Stimulated activated naive CD8-positive, alpha-beta T cell treated with anti-CD3 and anti-CD28 coated beads, Interleukin-15, amount 100 ng/mL, for 72 hours (primary cell): ENCODE data around the gene NBPF20.
A peak's percentile ranks its signal among the peaks of the same experiment; 100 is the strongest.
"Not testable (repeated sequence)": the region's sequence is repeated elsewhere in the genome, so short reads cannot be mapped to it uniquely, and the experiment has no call there.

Source experiments
- ATAC-seq: fragments of 150-1000 bp; cut with Tn5 transposase; 2 replicates; pipeline ENCODE4 v1.10.0; 2021; ENCODE audit warnings: mild to moderate bottlenecking, moderate library complexity
- DNase-seq, 2 donors: peaks; one replicate each; pipeline ENCODE4 v3.0.0; 2021 to 2022
- H3K27ac Mint-ChIP-seq, 2 donors: one replicate each; pipeline ENCODE4 v1.8.0; 2022; ENCODE audit warnings: mild to moderate bottlenecking in 2 of 2, mixed read lengths in 2 of 2, moderate library complexity in 2 of 2
- H3K27me3 Mint-ChIP-seq: one replicate; pipeline ENCODE4 v1.8.0; 2022; ENCODE audit warnings: mixed read lengths
- H3K4me1 Mint-ChIP-seq: one replicate; pipeline ENCODE4 v1.8.0; 2022; ENCODE audit warnings: mild to moderate bottlenecking, mixed read lengths
- H3K4me3 Mint-ChIP-seq, 2 donors: one replicate each; pipeline ENCODE4 v1.8.0; 2022; ENCODE audit warnings: mild to moderate bottlenecking in 2 of 2, mixed read lengths in 2 of 2, moderate library complexity in 1 of 2
- H3K9me3 Mint-ChIP-seq, 2 donors: one replicate each; pipeline ENCODE4 v1.8.0; 2022; ENCODE audit warnings: mixed read lengths in 2 of 2

The NBPF20 gene

GRCh38 chr1:145452506-145452905, 27.1 kb upstream of the NBPF20 start:
- not testable (repeated sequence) for DNase-seq, H3K9me3 Mint-ChIP-seq, H3K4me3 Mint-ChIP-seq, H3K4me1 Mint-ChIP-seq, H3K27ac Mint-ChIP-seq
- peak; percentile 46 for ATAC-seq
- H3K27me3 Mint-ChIP-seq: peaks cover 37% of the 10 kb centered on the region

GRCh38 chr1:145451914-145452313, 26.5 kb upstream of the NBPF20 start:
- DNase-seq (peak; percentile 34 to 36), ATAC-seq (peak; percentile 62)
- not testable (repeated sequence) for H3K4me3 Mint-ChIP-seq, H3K9me3 Mint-ChIP-seq, H3K4me1 Mint-ChIP-seq, H3K27ac Mint-ChIP-seq
- peaks cover 37% of the 10 kb centered on the region for H3K27me3 Mint-ChIP-seq

- peaks cover 19% of the 10 kb centered on the region for H3K27me3 Mint-ChIP-seq
- not testable (repeated sequence) for H3K9me3 Mint-ChIP-seq, DNase-seq, ATAC-seq, H3K4me1 Mint-ChIP-seq, H3K4me3 Mint-ChIP-seq, H3K27ac Mint-ChIP-seq
These were observed 19.8 kb upstream of the NBPF20 start for GRCh38 chr1:145445219-145445618.

GRCh38 chr1:145442340-145442739, 16.9 kb upstream of the NBPF20 start:
- not testable (repeated sequence) for H3K4me3 Mint-ChIP-seq, H3K4me1 Mint-ChIP-seq
- H3K27me3 Mint-ChIP-seq: peaks cover 12% of the 10 kb centered on the region

GRCh38 chr1:145431363-145432256, 6.2 kb upstream of the NBPF20 start:
- H3K27ac Mint-ChIP-seq, DNase-seq: not testable (repeated sequence)
- peaks cover 12% of the 10 kb centered on the region for H3K4me1 Mint-ChIP-seq
- peak; percentile 56 for ATAC-seq
- H3K9me3 Mint-ChIP-seq: peaks cover 9 to 19% of the 10 kb centered on the region in 2 donors
- H3K4me3 Mint-ChIP-seq: peak overlapping the region; percentile 74 to 76
- peaks cover 73% of the 10 kb centered on the region for H3K27me3 Mint-ChIP-seq

More at GRCh38 chr1:145442340-145442739, 16.9 kb upstream of the NBPF20 start:
- not testable (repeated sequence) for H3K9me3 Mint-ChIP-seq, ATAC-seq, H3K27ac Mint-ChIP-seq, DNase-seq

GRCh38 chr1:145430830-145431229, 5.4 kb upstream of the NBPF20 start:
- Mint-ChIP-seq H3K4me3 (peak overlapping the region; percentile 22 to 37), H3K9me3 (peaks cover 9 to 19% of the 10 kb centered on the region in 2 donors), H3K27me3 (peaks cover 73% of the 10 kb centered on the region), H3K4me1 (peaks cover 12% of the 10 kb centered on the region)
- not testable (repeated sequence) for ATAC-seq, DNase-seq, H3K27ac Mint-ChIP-seq

GRCh38 chr1:145429329-145429728, 3.9 kb upstream of the NBPF20 start:
- DNase-seq, H3K27ac Mint-ChIP-seq, ATAC-seq, H3K4me3 Mint-ChIP-seq: not testable (repeated sequence)
- Mint-ChIP-seq H3K9me3 (peaks cover 9 to 19% of the 10 kb centered on the region in 2 donors), H3K27me3 (peaks cover 73% of the 10 kb centered on the region), H3K4me1 (peaks cover 23% of the 10 kb centered on the region)

- peaks cover 13% of the 10 kb centered on the region for H3K4me1 Mint-ChIP-seq
- H3K27me3 Mint-ChIP-seq: peaks cover 30% of the 10 kb centered on the region
- ATAC-seq (peak; percentile 87), DNase-seq (peak; percentile 25 to 56)
- H3K27ac Mint-ChIP-seq: peak overlapping the region in 1 of 2 donors; percentile 87
- peaks cover 9 to 10% of the 10 kb centered on the region in 2 donors for H3K9me3 Mint-ChIP-seq
- H3K4me3 Mint-ChIP-seq: peak overlapping the region; percentile 91
These were observed 579 bp downstream of the NBPF20 start for GRCh38 chr1:145424612-145425435.

GRCh38 chr1:145415149-145415548, 10.3 kb downstream of the NBPF20 start:
- not testable (repeated sequence) for H3K27me3 Mint-ChIP-seq, DNase-seq, ATAC-seq, H3K27ac Mint-ChIP-seq, H3K9me3 Mint-ChIP-seq, H3K4me3 Mint-ChIP-seq, H3K4me1 Mint-ChIP-seq

GRCh38 chr1:145407266-145407665, 18.1 kb downstream of the NBPF20 start:
- H3K9me3 Mint-ChIP-seq, H3K4me1 Mint-ChIP-seq, DNase-seq, ATAC-seq, H3K4me3 Mint-ChIP-seq, H3K27me3 Mint-ChIP-seq, H3K27ac Mint-ChIP-seq: not testable (repeated sequence)

- not testable (repeated sequence) for H3K27me3 Mint-ChIP-seq, H3K9me3 Mint-ChIP-seq, H3K4me3 Mint-ChIP-seq, ATAC-seq, DNase-seq, H3K4me1 Mint-ChIP-seq
- peak overlapping the region in 1 of 2 donors; percentile 48 for H3K27ac Mint-ChIP-seq
These were observed 20.5 kb downstream of the NBPF20 start for GRCh38 chr1:145404949-145405348.

- not testable (repeated sequence) for ATAC-seq, DNase-seq, H3K27ac Mint-ChIP-seq, H3K4me1 Mint-ChIP-seq, H3K9me3 Mint-ChIP-seq, H3K27me3 Mint-ChIP-seq, H3K4me3 Mint-ChIP-seq
These were observed 24.7 kb downstream of the NBPF20 start for GRCh38 chr1:145400701-145401100.
